Right hindlimb (tissue), 1 donor: ENCODE measurements around the gene MARCHF5.
"Not testable (repeated sequence)": the region's sequence is repeated elsewhere in the genome, so short reads cannot be mapped to it uniquely, and the experiment has no call there.

Experiments
- DNase-seq: peaks from one replicate; pipeline ENCODE4 v3.0.0-alpha.2; 2018

The MARCHF5 gene

DNA sequence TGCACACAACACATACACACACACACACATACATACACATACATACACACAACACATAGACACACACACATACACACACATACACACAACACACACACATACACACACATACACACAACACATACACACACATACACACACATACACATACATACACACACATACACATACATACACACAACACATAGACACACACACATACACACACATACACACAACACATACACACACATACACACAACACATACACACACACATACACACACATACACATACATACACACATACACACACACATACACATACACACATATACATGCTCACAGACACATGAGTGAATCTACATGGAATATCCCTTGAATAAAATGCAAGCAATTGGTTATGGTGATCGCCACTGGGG is 102.2 kb downstream of the MARCHF5 start:
- DNase-seq, result not testable (repeated sequence)

DNA sequence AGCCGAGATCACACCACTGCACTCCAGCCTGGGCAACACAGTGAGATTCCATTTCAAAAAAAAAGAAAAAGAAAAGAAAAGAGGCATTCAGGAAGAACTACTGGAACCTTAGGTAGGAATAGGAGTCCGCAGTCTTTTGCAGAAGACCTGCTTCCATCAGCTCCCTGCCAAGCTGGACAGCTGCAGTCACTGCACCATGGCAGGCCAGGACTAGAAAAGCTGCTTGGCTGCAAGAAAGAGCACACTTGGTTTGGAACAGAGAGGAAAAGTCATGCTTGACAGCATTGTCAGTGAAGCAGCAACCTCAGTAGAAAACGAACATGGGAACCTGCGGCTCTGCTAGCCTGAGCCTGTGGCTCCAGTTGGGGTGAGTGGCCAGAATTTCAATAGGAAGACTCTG is 104.3 kb downstream of the MARCHF5 start:
- no peak for DNase-seq

DNA sequence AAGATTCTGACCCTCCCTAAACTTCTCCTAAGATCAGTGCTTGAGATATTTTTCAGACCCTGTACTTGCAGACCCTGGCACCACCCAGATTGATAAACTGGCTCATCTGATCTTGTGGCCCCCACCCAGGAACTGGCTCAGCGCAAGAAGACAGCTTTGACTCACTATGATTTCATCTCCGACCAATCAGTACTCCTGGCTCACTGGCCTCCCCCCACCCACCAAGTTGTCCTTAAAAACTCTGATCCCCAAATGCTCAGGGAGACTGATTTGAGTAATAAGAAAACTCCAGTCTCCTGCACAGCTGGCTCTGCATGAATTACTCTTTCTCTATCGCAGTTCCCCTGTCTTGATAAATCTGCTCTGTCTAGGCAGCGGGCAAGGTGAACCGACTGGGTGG is 111.3 kb downstream of the MARCHF5 start:
- not testable (repeated sequence) for DNase-seq
